ENCODE measurements around the gene ADK.
"Not testable (repeated sequence)": the region's sequence is repeated elsewhere in the genome, so short reads cannot be mapped to it uniquely, and the experiment has no call there.

ADK gene

DNA sequence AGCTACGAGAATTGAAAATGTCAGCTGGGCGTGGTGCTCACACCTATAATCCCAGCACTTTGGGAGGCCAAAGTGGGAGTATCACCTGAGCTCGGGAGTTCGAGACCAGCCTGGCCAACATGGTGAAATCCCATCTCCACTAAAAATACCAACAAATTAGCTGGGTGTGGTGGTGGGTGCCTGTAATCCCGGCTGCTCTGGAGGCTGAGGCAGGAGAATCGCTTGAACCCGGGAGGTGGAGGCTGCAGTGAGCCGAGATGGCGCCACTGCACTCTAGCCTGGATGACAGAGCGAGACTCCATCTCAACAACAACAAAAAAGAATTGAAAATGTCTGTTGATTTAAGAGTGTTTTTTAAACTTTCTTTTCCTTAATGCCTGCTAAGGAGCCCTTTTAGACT lies 4.0 kb upstream of the ADK start:
- not testable (repeated sequence) for DNase-seq

DNA sequence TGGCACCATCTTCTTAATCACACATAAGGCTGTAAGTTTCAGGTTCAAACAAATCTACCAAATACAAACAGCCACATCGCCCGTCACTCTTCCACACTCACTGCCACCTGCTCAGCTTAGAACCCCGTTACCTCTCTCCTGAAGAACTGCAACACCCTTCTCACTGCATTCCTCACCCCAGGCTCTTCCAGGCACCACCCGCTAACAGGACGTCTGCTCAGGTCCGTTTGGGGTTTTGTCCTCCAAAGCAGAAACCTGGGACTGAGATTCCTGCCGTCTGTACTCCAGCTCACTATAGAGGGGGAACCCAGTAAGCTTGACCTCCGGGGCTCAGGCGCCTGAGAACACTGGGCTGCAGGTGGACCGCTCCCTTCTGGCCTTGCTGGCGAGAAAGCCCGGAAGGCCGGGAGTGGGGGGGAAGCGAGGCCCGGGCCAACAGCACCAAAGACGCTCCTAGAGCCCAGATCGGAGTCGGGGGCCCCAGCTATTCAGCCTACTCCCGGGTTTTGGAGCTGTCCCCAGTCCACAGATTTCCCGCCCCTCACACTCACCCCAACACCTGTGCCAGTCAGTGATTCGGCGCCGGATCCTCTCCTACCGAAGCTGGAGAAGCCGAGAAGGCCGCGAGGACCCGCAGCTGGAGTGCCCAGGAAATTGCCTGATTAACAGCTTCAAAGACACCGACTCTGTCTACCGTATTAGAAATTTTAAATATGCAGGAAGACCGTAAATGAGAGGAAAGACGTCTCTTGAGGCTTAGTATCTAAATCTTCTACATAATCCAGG lies 624 bp upstream of the ADK start, which contains the start of gene AP3M1:
TSS of gene AP3M1 (minus strand) at position 625 of the 786 bp plus-strand sequence. CDS start 12,449 bp downstream, outside the sequence.
- DNase-seq: peak in 1 of 2 experiments; percentile 76

GRCh38 chr10:74151879-74152722 lies 1.1 kb downstream of the ADK start:
- no peak for DNase-seq

DNA sequence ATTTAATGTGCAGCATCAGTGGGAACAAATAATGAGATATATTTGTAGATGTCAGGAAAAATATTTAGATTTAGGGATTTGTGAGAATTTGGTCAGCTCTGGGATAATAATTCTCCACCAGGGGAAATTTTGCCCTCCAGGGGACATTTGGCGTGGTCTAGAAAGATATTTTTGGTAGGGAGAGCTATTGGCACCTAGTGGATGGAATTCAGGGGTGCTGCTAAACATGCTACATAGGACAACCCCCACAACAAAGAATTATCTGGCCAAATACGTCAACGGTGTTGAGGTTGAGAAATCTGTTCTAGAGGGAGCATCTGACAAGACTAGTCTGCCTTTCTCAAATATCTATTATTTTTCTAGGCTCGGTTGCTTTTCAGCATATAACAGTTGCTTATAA lies 2.1 kb downstream of the ADK start:
- no peak for DNase-seq

DNA sequence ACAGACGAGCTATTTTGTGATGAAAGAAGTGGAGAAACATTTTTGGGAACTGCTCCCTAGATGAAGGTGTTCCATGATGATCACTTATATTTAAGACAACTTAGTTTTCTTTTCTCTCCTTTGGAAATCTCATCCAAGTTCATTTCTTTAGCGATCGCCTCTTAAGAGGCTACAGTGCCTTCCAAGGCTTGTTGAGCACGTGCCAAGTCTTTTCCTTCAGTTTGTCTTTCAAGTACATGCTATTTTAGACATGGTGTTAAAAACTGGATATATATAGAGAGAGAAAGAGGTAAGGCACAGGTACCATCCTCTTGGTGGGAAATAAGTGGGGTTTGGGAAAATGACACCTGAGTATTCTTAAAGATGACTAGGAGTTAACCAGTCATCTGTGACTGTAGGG lies 2.7 kb downstream of the ADK start:
- no peak for DNase-seq

DNA sequence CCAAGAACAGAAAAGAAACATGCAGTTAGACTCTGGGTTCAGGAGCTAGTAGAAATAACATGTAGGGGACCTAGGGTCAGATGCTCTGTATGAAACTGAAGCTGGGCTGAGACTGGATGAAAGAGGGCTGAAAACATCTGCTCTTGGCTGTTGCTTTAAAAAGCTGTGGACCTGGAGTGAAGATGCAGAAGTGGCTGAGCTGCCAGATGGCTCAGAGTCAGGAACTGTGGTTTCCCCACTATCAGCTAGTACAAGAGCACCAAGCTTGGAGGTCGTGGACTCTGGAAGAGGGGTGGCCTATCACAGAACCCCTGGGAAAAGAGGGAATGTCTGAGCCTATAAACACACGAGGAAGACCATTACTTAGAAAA lies 5.9 kb downstream of the ADK start:
- DNase-seq: no peak

DNA sequence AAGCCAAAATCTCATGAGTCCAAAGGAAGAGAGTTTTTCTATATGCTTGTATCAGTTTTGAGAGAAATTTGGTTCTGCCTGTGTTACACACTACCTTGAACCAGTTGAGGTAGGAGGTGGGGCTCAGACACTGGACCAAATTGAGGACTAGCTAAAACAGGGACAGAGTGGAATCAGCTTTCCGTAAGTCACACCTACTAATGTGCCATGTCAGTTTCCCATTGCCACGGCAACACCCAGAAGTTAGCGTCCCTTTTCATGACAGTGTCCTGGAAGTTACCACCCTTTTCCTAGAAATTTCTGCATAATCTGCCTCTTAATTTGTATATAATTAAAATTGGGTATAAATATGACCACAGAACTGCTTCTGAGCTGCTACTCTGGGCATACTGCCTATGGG lies 9.0 kb downstream of the ADK start:
- no peak for DNase-seq

GRCh38 chr10:74163319-74164068 lies 12.5 kb downstream of the ADK start:
- DNase-seq: no peak

DNA sequence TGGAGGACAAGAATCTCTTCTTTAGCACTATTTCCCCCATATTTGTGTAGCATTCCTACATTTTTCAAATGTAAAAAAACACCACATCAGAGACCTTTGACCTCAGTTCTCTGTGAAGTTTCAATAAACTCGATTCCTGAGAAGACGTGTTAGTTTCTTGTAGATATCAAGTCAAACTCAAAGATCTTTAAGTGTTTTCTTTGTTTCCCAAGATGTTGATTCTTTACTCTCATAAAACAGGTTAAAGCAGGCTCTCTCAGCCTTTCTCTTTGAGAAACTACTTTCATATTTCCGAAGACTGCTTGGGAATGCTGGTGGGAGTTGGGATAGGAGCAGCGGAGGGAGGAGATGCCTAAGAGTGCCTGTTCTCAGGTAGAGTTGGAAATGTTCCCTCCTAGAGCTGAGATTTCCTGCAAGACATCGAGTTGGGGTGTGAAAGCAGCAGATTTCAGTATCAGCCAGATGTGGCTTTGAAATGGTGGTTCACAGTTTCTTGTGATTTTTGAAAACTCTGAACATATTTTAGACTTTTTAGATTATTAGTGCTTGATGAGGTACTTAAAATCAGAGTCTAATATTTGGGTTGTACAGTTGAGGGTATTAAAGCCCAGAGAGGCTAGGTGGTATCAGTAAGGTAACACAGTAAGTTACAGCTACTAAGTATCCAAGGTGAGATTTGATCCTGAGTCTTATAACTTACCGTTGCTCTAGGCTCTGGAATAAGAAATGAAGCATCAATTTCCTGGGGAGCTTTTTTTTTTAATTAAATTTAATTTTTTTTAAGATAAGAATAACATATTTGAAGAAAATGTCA lies 13.9 kb downstream of the ADK start:
- no peak for DNase-seq

GRCh38 chr10:74165530-74165901 lies 14.5 kb downstream of the ADK start:
- no peak for DNase-seq

DNA sequence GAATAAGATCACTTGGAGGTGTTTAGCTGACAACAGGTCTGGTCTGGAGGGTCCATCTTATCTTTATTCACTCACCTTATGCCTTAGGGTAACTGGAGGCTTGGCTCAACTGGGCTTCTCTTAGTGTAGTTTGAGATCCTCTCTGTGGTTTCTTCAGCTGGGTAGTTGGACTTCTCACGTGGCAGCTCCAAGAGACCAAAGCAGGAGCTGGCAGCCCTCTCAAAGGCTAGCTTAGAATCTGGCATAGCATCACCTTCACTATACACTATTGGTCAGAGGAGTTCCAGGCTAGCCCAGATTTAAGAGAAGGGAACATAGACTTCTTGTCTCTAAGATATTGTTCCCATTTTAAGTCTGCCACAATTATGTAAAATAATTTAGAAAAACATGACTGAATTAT lies 16.4 kb downstream of the ADK start:
- no peak for DNase-seq

DNA sequence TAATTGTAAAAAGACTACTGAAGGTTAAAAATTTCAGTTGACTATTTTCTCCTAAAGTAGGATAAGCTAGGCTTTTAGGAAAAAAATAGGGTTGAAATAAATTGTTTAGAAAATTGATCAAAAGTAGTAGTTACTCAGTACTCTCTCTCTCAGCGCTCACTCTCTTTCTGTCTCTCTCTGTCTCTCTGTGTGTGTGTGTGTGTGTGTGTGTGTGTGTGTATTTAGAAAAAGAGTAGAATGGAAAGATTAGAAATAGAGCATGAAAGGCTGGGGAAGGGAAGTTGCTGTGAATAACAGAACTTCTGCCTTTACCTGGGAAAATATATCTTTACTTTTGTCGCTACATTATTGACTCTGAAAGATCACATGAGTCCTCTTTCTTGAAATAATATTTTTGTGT lies 20.6 kb downstream of the ADK start:
- DNase-seq: no peak

DNA sequence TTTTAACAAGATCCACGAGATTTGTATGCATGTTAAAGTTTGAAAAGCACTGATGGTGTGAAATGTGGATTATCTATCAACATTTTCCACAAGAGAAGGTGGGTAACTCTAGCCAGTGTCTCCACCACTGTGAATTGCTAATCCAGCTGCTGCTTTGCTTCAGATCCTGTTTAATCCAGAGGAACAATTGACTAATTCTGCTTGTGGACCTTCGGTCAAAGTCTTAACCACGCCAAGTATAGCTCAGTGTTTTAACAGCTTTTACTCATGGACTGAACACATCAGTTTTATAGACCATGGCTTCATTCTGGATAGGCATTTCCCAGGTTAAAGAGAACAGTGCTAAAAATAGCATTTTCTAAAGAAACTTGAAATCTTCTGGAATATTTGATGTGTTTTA lies 23.5 kb downstream of the ADK start:
- no peak for DNase-seq

DNA sequence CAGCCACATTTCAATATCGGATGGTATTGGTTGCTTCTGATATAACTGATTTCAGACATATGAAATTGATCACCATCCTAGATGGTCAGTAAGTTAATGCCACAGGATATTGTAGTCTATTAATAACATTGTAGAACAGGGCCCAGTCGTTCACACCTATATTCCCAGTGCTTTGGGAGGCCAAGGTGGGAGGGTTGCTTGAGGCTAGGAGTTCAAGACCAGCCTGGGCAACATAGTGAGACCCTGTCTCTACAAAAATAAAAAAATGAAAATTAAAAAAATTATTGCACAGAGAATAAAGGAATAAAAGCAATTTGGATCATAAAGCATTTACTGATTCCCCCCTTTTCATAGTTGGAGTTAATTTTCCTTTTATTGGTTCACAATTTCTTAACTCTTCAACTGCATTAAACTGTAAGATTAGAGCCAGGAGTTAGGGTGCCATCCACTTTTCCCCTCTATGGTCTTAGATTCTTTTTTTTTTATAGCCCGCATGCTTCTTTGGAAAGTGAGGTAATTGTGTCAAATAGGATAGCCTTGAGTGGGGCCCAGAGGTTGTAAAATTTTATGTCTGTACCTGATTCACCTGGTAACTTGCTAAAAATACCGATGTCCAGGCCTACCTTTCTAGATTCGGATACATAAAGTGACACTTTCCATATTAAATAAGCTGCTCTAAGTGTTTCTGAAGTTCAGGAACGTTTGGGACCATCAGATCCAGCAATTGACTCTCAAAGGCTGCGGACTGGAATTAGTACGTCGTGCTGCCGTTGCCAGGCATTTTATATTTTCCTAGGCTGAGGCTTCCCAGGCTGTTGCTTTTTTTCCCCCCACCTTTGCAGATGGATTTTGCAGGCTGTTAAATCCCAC lies 24.7 kb downstream of the ADK start:
- DNase-seq: no peak

- peak; percentile 92 to 93 for DNase-seq
These were observed 25.5 kb downstream of the ADK start for GRCh38 chr10:74176380-74177139.

GRCh38 chr10:74177140-74177677 lies 26.2 kb downstream of the ADK start:
- no peak for DNase-seq

DNA sequence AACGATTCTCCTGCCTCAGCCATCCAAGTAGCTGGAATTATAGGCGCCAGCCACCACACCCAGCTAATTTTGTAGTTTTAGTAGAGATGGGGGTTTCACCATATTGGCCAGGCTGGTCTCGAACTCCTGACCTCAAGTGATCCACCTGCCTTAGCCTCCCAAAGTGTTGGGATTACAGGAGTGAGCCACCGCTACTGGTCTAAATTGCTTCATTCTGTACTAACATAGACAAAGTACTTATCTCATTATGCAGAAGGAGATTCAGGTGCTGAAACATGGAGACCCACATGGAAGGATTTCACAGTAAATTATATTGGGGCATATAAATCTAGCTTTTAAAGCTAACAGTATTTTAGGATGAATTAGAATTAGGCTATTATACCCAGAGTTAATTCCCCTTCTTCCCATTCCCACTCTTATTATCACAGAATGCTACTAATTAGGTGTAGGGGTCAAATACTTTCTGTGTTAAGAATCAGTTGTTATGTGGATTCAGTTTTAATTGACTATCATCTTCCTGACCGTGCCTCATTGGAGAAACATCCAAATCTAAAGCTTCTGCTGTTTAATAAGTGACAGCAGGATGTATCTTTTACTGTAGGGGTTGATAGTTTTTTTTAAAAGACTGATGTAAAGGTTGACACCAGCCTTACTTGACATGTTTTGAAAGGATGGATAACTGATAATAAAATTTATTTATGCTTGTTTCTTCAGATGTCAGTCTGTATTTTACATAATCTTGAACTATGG lies 27.2 kb downstream of the ADK start:
- DNase-seq: no peak

GRCh38 chr10:74179111-74179710 lies 28.2 kb downstream of the ADK start:
- DNase-seq: no peak

GRCh38 chr10:74186678-74187077 lies 35.7 kb downstream of the ADK start:
- no peak for DNase-seq

Data from NCI-H187 (cell line).